K562 (cell line): Measurements from ENCODE around the gene NCOA1. TPM values are rescaled to one million over a fixed set of nuclear protein-coding genes. Genes with fewer than 3 reads are reported as not detected.

Source experiments
- ARID2 ChIP-seq: fragments of 450-650 bp; IDR thresholded peaks from 2 replicates; pipeline ENCODE4 v1.6.1; 2017; ENCODE audit warnings: antibody characterized with exemption, mild to moderate bottlenecking
- CBX8 ChIP-seq: fragments of 200-600 bp; sonication (generic); IDR thresholded peaks from 2 replicates; pipeline ENCODE4 v1.6.1; 2012; ENCODE audit warnings: borderline replicate concordance, mixed run types, low read depth, mild to moderate bottlenecking, moderate library complexity, mixed read lengths, low read length, control low read depth, inconsistent platforms; ENCODE audit not compliant: poor library complexity, severe bottlenecking; ENCODE audit errors: extremely low read depth
- CHD1 ChIP-seq: fragments of 200-600 bp; sonication (generic); IDR thresholded peaks from one replicate; pipeline ENCODE4 v1.6.1; 2012; ENCODE audit warnings: mild to moderate bottlenecking, moderate library complexity, low read length, inconsistent platforms
- CSDE1 ChIP-seq, 2 experiments: fragments of 450-650 bp; IDR thresholded peaks; 2 replicates each; pipeline ENCODE4 v1.6.1; 2016; ENCODE audit warnings: mild to moderate bottlenecking in 1 of 2
- FOXK2 ChIP-seq, 2 experiments: fragments of 450-650 bp; IDR thresholded peaks in 1 of 2; conservative IDR thresholded peaks in 1 of 2; 2 replicates each; pipeline ENCODE4 v1.6.1; 2016; ENCODE audit warnings: low read depth in 2 of 2, mild to moderate bottlenecking in 1 of 2
- FOXM1 ChIP-seq, 2 experiments: fragments of 450-650 bp in 1 of 2; sonication (generic) in 1 of 2; formaldehyde crosslinking in 1 of 2; IDR thresholded peaks; 2 replicates each; pipeline versions ENCODE4 v1.6.1 to v1.9.0; 2017 to 2022; ENCODE audit warnings: low read depth in 2 of 2, mild to moderate bottlenecking in 2 of 2, missing genetic modification reagents in 1 of 2, moderate library complexity in 1 of 2
- FOXO4 ChIP-seq: fragments of 450-650 bp; formaldehyde crosslinking; IDR thresholded peaks from 2 replicates; pipeline ENCODE4 v1.4.0; 2020; ENCODE audit warnings: mild to moderate bottlenecking, moderate library complexity
- HOXB6 ChIP-seq: fragments of 250-450 bp; sonication (Bioruptor Pico); IDR thresholded peaks from 2 replicates; pipeline ENCODE4 v1.5.1; 2022; ENCODE audit warnings: mild to moderate bottlenecking, borderline replicate concordance
- NCOA2 ChIP-seq, 2 experiments: fragments of 450-650 bp; IDR thresholded peaks; 2 replicates each; pipeline ENCODE4 v1.6.1; 2018; ENCODE audit warnings: mild to moderate bottlenecking in 2 of 2, moderate library complexity in 1 of 2; ENCODE audit not compliant: partially characterized antibody in 2 of 2
- NFRKB ChIP-seq: fragments of 450-650 bp; IDR thresholded peaks from 2 replicates; pipeline ENCODE4 v1.6.1; 2016; ENCODE audit warnings: low read depth
- RNF2 ChIP-seq: sonication (generic); IDR thresholded peaks from 2 replicates; pipeline ENCODE4 v1.6.1; 2016
- ZBTB17 ChIP-seq: fragments of 450-650 bp; formaldehyde crosslinking; IDR thresholded peaks from 2 replicates; pipeline ENCODE4 v1.4.0; 2020; ENCODE audit warnings: mild to moderate bottlenecking
- ZNF133 ChIP-seq: fragments of 250-450 bp; sonication (Bioruptor Pico); IDR thresholded peaks from 2 replicates; pipeline ENCODE4 v1.4.0; 2020; ENCODE audit warnings: mild to moderate bottlenecking
- ZNF217 ChIP-seq: sonication (generic); formaldehyde crosslinking; IDR thresholded peaks from 2 replicates; pipeline ENCODE4 v1.8.0; 2022; ENCODE audit warnings: mild to moderate bottlenecking, missing genetic modification reagents
- ZNF277 ChIP-seq: fragments of 250-450 bp; sonication (Bioruptor Pico); IDR thresholded peaks from 2 replicates; pipeline ENCODE4 v1.8.0; 2022; ENCODE audit warnings: inconsistent platforms, mild to moderate bottlenecking, moderate library complexity, borderline replicate concordance
- ZNF449 ChIP-seq: fragments of 250-450 bp; sonication (Bioruptor Pico); IDR thresholded peaks from 2 replicates; pipeline ENCODE4 v1.8.0; 2022; ENCODE audit warnings: moderate library complexity, mild to moderate bottlenecking, inconsistent platforms
- ZNF785 ChIP-seq: fragments of 250-450 bp; sonication (Bioruptor Pico); IDR thresholded peaks from 2 replicates; pipeline ENCODE4 v1.4.0; 2020; ENCODE audit warnings: mild to moderate bottlenecking
- polyA plus RNA-seq, 8 experiments: library from polyadenylated mRNA; depleted of rRNA in 4 of 8; stranded (reverse) in 5 of 8; unstranded in 3 of 8; fragments of >200 nt; fragmentation: Nextera tagmentation in 2 of 8; fragmentation: Illumina TruSeq in 1 of 8; extraction: Ambion mirVana in 2 of 8; extraction: Trizol in 1 of 8; gene quantifications; 2 replicates each; pipeline versions ENCODE4 v1.2.1 to v1.2.3, GENCODE V29; 2011 to 2014; ENCODE audit warnings: inconsistent platforms in 1 of 8, missing spikeins in 1 of 8
- total RNA-seq, 7 experiments: library from RNA; depleted of rRNA in 6 of 7; stranded (reverse); fragments of >200 nt in 6 of 7; fragmentation: Illumina TruSeq in 2 of 7; extraction: Trizol in 2 of 7; gene quantifications; 2 replicates each; pipeline versions ENCODE4 v1.2.1 to v1.2.3, GENCODE V29; 2011 to 2021; ENCODE audit warnings: low replicate concordance in 1 of 7
- TF ChIP-seq, protein P1 (sequence below): fragments of 450-650 bp; formaldehyde crosslinking; IDR thresholded peaks from 2 replicates; pipeline ENCODE4 v1.4.0; 2020; ENCODE audit warnings: mild to moderate bottlenecking
- TF ChIP-seq, protein P2 (sequence below): IDR thresholded peaks from 2 replicates; pipeline ENCODE4 v1.6.1; 2011; ENCODE audit not compliant: insufficient read length; ENCODE audit errors: extremely low read depth
- TF ChIP-seq, protein P3 (sequence below), 2 experiments: fragments of 450-650 bp in 1 of 2; sonication (generic) in 1 of 2; formaldehyde crosslinking in 1 of 2; IDR thresholded peaks in 1 of 2; conservative IDR thresholded peaks in 1 of 2; 2 replicates each; pipeline versions ENCODE4 v1.6.1 to v1.8.1; 2016 to 2023; ENCODE audit warnings: mild to moderate bottlenecking in 2 of 2, moderate library complexity in 2 of 2, inconsistent platforms in 1 of 2, missing genetic modification reagents in 1 of 2

The NCOA1 gene
- total and polyA plus RNA-seq, 9 of the 15 experiments (the other 6 are each of a cell fraction or from before 2014, with no cell fraction given), result 4.9 to 25.7 (median 17.0) TPM

DNA sequence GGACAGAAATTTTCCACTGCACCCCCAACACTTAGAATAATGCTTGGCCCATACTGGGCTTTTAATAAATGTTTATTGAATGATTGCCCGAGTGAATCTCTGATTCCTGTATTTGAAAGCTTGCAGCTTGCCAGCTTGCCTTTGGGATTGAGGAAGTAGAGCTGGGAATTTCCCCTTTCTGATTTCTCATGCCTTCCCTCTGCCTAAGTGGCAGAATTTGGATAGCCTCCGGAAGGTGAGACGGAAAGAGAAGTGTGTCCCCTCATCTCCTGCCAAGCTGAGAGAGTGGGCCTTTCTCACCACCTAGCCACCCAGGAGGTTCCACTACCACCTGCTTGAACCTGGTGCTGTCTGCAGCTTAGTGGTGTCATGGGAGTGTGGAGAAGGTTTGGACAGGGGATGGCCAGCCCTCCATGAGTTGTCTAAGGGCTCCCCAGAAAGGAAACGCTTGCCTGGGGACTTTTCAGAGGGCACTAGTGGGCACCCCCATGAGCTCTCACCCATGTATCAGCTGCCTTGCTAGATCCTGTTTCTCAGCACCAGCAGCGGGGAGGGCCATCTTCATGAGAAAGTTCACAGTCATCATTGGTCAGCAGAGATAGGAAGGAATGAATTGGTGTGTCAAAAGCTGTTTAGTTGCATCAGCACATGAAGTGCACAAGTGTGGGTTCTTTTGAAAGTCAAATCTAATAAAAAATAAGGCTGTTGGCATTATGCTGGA is 8.6 kb upstream of the NCOA1 start (continued):
- TF ChIP-seq, protein P1, sequence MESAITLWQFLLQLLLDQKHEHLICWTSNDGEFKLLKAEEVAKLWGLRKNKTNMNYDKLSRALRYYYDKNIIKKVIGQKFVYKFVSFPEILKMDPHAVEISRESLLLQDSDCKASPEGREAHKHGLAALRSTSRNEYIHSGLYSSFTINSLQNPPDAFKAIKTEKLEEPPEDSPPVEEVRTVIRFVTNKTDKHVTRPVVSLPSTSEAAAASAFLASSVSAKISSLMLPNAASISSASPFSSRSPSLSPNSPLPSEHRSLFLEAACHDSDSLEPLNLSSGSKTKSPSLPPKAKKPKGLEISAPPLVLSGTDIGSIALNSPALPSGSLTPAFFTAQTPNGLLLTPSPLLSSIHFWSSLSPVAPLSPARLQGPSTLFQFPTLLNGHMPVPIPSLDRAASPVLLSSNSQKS (CRISPR knock-in tag), result no peak
- TF ChIP-seq ZNF133 (no peak), FOXK2 (conservative IDR thresholded peaks at IDR 0.05 in 1 of 2, IDR thresholded peaks at IDR 0.05 in 1 of 2; ENCODE audit: low read depth in 2 of 2) (no peak), ZNF449 (CRISPR knock-in tag) (no peak), ZNF217 (CRISPR knock-in tag) (no peak), HOXB6 (CRISPR knock-in tag) (no peak), RNF2 (no peak), NFRKB (peak; percentile 88; the same call in 1 of the 2 replicates), FOXO4 (CRISPR knock-in tag) (no peak), FOXM1 (IDR thresholded peaks at IDR 0.05; ENCODE audit: low read depth) (no peak), FOXM1 (CRISPR knock-in tag; IDR thresholded peaks at IDR 0.05; ENCODE audit: low read depth) (no peak), NCOA2 (IDR thresholded peaks at IDR 0.05; ENCODE audit: partially characterized antibody in 2 of 2) (no peak), ZNF277 (CRISPR knock-in tag) (no peak), ZBTB17 (CRISPR knock-in tag) (0 out of 2 replicates have a peak, but pooled peaks have one; percentile 19), CSDE1 (IDR thresholded peaks at IDR 0.05) (no peak), ZNF785 (CRISPR knock-in tag) (no peak), CHD1 (no peak), ARID2 (no peak), CBX8 (no peak)
- TF ChIP-seq, protein P2, sequence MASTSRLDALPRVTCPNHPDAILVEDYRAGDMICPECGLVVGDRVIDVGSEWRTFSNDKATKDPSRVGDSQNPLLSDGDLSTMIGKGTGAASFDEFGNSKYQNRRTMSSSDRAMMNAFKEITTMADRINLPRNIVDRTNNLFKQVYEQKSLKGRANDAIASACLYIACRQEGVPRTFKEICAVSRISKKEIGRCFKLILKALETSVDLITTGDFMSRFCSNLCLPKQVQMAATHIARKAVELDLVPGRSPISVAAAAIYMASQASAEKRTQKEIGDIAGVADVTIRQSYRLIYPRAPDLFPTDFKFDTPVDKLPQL, result no peak
- TF ChIP-seq, protein P3, sequence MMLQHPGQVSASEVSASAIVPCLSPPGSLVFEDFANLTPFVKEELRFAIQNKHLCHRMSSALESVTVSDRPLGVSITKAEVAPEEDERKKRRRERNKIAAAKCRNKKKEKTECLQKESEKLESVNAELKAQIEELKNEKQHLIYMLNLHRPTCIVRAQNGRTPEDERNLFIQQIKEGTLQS (IDR thresholded peaks at IDR 0.05), result peak; percentile 96
- TF ChIP-seq, protein P3 (CRISPR knock-in tag; conservative IDR thresholded peaks at IDR 0.05), result no peak
